ENCODE data around the gene PNPLA6. TPM values are rescaled to one million over a fixed set of nuclear protein-coding genes. Genes with fewer than 3 reads are reported as not detected.

PNPLA6 gene
- total and polyA plus RNA-seq, 10 of the 15 experiments (the other 5 are each of a cell fraction or from before 2014, with no cell fraction given): 0.95 to 105 (median 40.0) TPM

DNA sequence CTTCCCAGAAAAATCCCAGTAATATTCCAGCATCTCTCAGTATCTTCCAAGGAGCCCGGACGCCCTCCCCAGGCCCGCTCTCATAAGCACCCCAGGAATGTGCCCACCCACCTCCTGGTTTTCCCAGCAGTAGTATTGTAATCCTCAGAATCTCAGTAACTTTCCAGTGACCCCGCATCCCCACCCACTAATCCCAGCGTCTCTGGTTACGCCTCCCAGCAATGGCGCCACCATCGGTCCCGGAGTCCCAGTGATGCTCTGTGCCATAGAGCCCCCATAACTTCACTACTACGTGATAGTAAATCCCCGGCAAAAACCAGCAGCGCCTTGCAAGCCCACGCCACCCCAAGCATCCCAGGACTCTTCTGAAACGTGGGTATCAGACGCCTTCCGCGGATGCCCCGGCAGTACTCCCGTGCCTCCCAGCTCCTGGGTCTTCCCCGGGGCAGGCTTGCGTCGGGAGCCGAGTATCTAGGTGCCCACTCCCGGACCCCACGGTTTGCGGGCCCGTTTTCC is 928 bp upstream of the PNPLA6 start (continued):
- TF ChIP-seq MTA2 (IDR thresholded peaks at IDR 0.05; ENCODE audit: low read depth) (0 out of 2 replicates have a peak, but pooled peaks have one; percentile 6), IKZF2 (IDR thresholded peaks at IDR 0.05) (peak; percentile 40 to 65; a peak in 1 of 4 replicates), ZSCAN29 (IDR thresholded peaks at IDR 0.05) (no peak), EED (IDR thresholded peaks at IDR 0.05; ENCODE audit: low read depth) (peak; percentile 44; the same call in 1 of the 2 replicates), IKZF1 (conservative IDR thresholded peaks at IDR 0.05) (peak; percentile 46; the same call in 1 of the 2 replicates), PAX5 (IDR thresholded peaks at IDR 0.05; ENCODE audit: borderline replicate concordance, low read depth, low read length) (no peak), ZNF24 (IDR thresholded peaks at IDR 0.05) (no peak)

DNA sequence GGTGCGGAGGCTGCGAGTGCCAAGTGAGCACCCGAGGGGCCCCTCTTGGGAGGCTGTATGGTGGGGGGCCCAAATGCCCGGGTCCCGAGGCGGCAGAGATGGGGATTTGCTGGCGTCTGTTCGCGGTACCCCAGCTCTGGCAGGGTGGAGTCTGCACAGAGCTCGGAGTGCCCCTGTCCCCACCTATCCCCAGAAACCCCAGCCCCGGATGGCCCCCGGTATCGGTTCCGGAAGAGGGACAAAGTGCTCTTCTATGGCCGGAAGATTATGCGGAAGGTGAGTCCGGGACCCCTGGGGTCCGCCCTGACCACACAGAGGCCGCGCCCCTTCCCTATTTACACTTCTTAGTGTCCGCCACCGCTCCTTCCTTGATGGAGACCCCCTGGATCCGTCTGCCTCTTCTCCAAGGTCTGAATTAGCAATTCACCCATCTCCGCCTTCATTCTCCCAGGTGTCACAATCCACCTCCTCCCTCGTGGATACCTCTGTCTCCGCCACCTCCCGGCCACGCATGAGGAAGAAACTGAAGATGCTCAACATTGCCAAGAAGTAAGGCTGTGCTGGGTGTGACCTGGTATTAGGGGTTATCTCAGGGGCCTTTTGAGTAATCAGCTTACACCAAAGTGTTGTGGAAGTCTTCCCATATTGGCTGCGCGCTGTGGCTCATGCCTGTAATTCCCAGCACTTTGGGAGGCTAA is 630 bp downstream of the PNPLA6 start:
- Histone ChIP-seq H3K4me1 (ENCODE audit: control insufficient read depth, insufficient read depth, low read length) (peaks cover 4% of the 10 kb centered on the region), H3K79me2 (ENCODE audit: control insufficient read depth, insufficient read depth, low read length) (peaks cover 10% of the 10 kb centered on the region), H3K4me2 (ENCODE audit: control insufficient read depth, insufficient read depth) (peak overlapping the region; percentile 89), H3K9me3 (replicated peaks; ENCODE audit: control insufficient read depth, insufficient read depth, low read length) (no peaks in the 10 kb centered on the region), H2AFZ (ENCODE audit: control insufficient read depth, low read depth, low read length) (peak overlapping the region; percentile 90), H3K9ac (ENCODE audit: control insufficient read depth, insufficient read depth, low read length) (peak overlapping the region; percentile 78), H4K20me1 (ENCODE audit: control insufficient read depth, insufficient read depth) (no peaks in the 10 kb centered on the region), H3K27ac (ENCODE audit: control insufficient read depth, insufficient read depth) (peak overlapping the region; percentile 45), H3K36me3 (ENCODE audit: control insufficient read depth in 2 of 2, insufficient read depth in 2 of 2, low read length in 1 of 2) (peaks cover 0 to 6% of the 10 kb centered on the region in 2 experiments; a peak in 3 of 4 replicates), H3K27me3 (replicated peaks in 1 of 2; ENCODE audit: control insufficient read depth in 2 of 2, insufficient read depth in 2 of 2, low read length in 1 of 2) (no peaks in the 10 kb centered on the region), H3K4me3 (peak overlapping the region; percentile 93)
- intact Hi-C loops (cut with micrococcal nuclease; ENCODE audit: unreplicated experiment) (no loop called here), in situ Hi-C loops (cut with MboI) (no loop called here)
- WGBS (ENCODE audit: insufficient coverage, insufficient replicate concordance, low lambda C conversion rate, missing lambda C conversion rate): 7% methylated on average over 30 of the region's 30 CpGs
- ATAC-seq (peak; percentile 10), FAIRE-seq (no peak), DNase-seq (ENCODE audit: low read depth, low spot score) (no peak)
- ChIA-PET POLR2A (interaction anchor here (0.7 to 5.1 kb wide), 3 partner anchors 11 to 93 kb away, joined by 3 to 28 read pairs (median 8); partner anchors contain the start of genes MCOLN1, PET100 and XAB2), CTCF (no interaction called here), RAD21 (ENCODE audit: unreplicated experiment) (interaction anchor here (1.0 to 1.7 kb wide), 4 partner anchors 14 to 182 kb away, joined by 3 to 4 read pairs (median 4); partner anchors contain the start of gene MCOLN1), SMC1A (ENCODE audit: uncharacterized antibody, unreplicated experiment) (interaction anchor here (1.2 kb wide), 1 partner anchor 32 kb away, joined by 4 read pairs; no protein-coding TSS in a partner anchor)
- BruUV-seq (replicated peaks): no TSS peak
- TF ChIP-seq EGR1 (IDR thresholded peaks at IDR 0.05; ENCODE audit: borderline replicate concordance in 1 of 2, low read depth in 2 of 2, low read length in 2 of 2): peak in 1 of 2 experiments; percentile 22; a peak in 1 of 3 replicates
- 0 out of 2 replicates have a peak, but pooled peaks have one; percentile 22 for TF ChIP-seq YY1 (IDR thresholded peaks at IDR 0.05; ENCODE audit: low read depth, low read length)
- TF ChIP-seq KLF5 (IDR thresholded peaks at IDR 0.05; ENCODE audit: partially characterized antibody): peak; percentile 8
- TF ChIP-seq LARP7 (IDR thresholded peaks at IDR 0.05): peak; percentile 13; the same call in 1 of the 2 replicates
- no peak for TF ChIP-seq CBX3 (IDR thresholded peaks at IDR 0.05; ENCODE audit: borderline replicate concordance, low read depth)
- TF ChIP-seq GABPA (IDR thresholded peaks at IDR 0.05; ENCODE audit: low read depth): 0 out of 2 replicates have a peak, but pooled peaks have one; percentile 21

All from GM12878 (cell line).